IPS-20b (cell line): ENCODE results near the gene CLEC4F.

ENCODE experiments used
- H3K27ac ChIP-seq: one replicate; pipeline ENCODE4 v1.5.1; 2013; ENCODE audit warnings: low read length
- H3K27me3 ChIP-seq: 2 replicates; pipeline ENCODE4 v1.6.1; 2013; ENCODE audit warnings: mild to moderate bottlenecking, low read length, inconsistent platforms; ENCODE audit not compliant: insufficient read depth
- H3K36me3 ChIP-seq: 2 replicates; pipeline ENCODE4 v1.6.1; 2013; ENCODE audit warnings: low read depth, mild to moderate bottlenecking, inconsistent platforms, low read length, moderate library complexity; ENCODE audit not compliant: insufficient read depth
- H3K4me1 ChIP-seq: 2 replicates; pipeline ENCODE4 v1.6.1; 2013; ENCODE audit warnings: mild to moderate bottlenecking, control low read depth, inconsistent platforms, low read length, moderate library complexity; ENCODE audit not compliant: insufficient read depth
- H3K4me3 ChIP-seq: 2 replicates; pipeline ENCODE4 v1.5.1; 2013; ENCODE audit warnings: mild to moderate bottlenecking, low read length, inconsistent platforms
- H3K9ac ChIP-seq: 2 replicates; pipeline ENCODE4 v1.6.1; 2013; ENCODE audit warnings: low read depth, mild to moderate bottlenecking, inconsistent platforms, low read length, moderate library complexity
- H3K9me3 ChIP-seq: 2 replicates; pipeline ENCODE4 v1.6.1; 2013; ENCODE audit warnings: mild to moderate bottlenecking, low read depth, low read length, inconsistent platforms; ENCODE audit not compliant: insufficient read depth

The CLEC4F gene, protein sequence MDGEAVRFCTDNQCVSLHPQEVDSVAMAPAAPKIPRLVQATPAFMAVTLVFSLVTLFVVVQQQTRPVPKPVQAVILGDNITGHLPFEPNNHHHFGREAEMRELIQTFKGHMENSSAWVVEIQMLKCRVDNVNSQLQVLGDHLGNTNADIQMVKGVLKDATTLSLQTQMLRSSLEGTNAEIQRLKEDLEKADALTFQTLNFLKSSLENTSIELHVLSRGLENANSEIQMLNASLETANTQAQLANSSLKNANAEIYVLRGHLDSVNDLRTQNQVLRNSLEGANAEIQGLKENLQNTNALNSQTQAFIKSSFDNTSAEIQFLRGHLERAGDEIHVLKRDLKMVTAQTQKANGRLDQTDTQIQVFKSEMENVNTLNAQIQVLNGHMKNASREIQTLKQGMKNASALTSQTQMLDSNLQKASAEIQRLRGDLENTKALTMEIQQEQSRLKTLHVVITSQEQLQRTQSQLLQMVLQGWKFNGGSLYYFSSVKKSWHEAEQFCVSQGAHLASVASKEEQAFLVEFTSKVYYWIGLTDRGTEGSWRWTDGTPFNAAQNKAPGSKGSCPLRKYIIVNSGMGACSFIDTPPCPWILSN

DNA sequence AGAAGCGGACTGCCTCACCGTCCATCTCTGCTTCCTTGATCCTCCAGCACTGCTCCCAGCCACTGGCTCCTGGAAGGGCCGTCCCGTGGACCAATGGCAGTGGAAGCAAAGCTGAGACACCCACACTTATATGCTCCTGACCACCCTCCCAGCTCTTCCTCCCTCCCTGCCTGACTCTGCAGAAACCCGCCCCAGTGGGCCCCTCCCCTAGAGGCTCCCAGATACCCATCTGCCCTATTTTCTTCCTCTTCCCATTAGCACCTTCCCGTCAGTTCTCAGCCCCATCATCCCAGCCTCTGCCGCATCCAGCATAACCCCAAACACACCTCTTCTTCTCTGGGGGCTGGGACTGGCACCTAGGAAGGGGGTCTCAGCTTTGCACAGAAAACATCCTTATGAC lies at the start of gene CLEC4F:
CLEC4F (minus strand) TSS at position 101 of the 400 bp plus-strand sequence; CDS start at position 25, 76 bp downstream.
- no peaks in the 10 kb centered on the region; the same call in 1 of the 2 replicates for H3K27me3 ChIP-seq
- no peaks in the 10 kb centered on the region for H3K9me3 ChIP-seq
- H3K4me3 ChIP-seq = no peak within 1 kb of the TSS
- no peaks in the 10 kb centered on the region for H3K36me3 ChIP-seq
- H3K9ac ChIP-seq = no peak within 1 kb of the TSS
- no peaks in the 10 kb centered on the region; the same call in 1 of the 2 replicates for H3K4me1 ChIP-seq
- no peak within 1 kb of the TSS for H3K27ac ChIP-seq

- peaks cover 70% of the 10 kb centered on the region for H3K27me3 ChIP-seq
- no peaks in the 10 kb centered on the region for H3K9me3 ChIP-seq
- no peaks in the 10 kb centered on the region for H3K36me3 ChIP-seq
- no peaks in the 10 kb centered on the region for H3K4me1 ChIP-seq
- no peak overlapping the region for H3K4me3 ChIP-seq
- no peak overlapping the region for H3K27ac ChIP-seq
- H3K9ac ChIP-seq = no peak overlapping the region
These were observed 48.6 kb upstream of the CLEC4F start for GRCh38 chr2:70868970-70869369.

DNA sequence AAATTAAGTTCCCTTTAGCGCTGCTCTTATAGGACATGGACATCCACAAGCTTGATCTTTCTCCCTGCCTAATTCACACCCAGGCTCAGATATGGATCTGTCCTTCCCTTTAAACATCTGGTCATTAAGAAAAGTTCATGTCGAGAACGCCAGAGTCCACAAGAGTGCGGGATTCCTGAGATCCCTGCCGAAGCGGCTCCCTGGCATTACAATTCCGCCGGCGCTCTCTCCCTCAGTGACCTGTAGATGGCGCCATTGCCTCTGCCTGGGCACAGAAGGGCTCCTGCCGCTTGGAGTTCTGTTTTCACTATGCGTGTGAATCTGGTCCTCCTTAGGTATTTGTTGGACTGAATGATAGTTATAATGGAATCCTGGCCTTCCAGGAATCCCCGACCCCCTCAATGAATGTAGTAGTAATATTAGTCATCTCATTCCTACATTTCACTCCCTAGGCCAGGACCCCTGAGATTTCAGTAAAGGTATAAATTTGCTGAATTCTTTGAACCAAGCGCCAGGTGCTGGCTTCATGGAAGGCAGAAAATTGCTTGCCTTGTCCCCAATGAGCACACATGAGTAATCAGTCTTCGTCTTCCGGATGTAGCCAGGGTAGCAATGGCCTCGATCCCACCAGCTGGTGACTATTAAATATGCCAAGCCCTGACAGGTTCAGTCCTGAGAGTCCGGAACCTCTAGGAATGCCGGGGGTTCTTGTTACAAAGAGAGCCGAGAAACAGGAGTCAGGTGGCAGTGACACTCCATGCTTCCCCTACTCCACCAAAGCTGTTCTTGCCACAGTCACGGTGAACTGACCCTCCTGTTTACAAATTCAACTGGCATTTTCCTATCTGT lies 41.6 kb upstream of the CLEC4F start:
- peaks cover 87% of the 10 kb centered on the region for H3K27me3 ChIP-seq
- no peaks in the 10 kb centered on the region for H3K4me1 ChIP-seq
- no peaks in the 10 kb centered on the region for H3K9me3 ChIP-seq
- no peak overlapping the region for H3K27ac ChIP-seq
- H3K36me3 ChIP-seq = no peaks in the 10 kb centered on the region
- no peak overlapping the region for H3K4me3 ChIP-seq
- no peak overlapping the region for H3K9ac ChIP-seq

GRCh38 chr2:70855667-70856066 lies 35.3 kb upstream of the CLEC4F start:
- no peak overlapping the region for H3K4me3 ChIP-seq
- H3K27me3 ChIP-seq = peaks cover 32% of the 10 kb centered on the region
- no peaks in the 10 kb centered on the region for H3K9me3 ChIP-seq
- H3K27ac ChIP-seq = no peak overlapping the region
- H3K36me3 ChIP-seq = no peaks in the 10 kb centered on the region
- no peaks in the 10 kb centered on the region for H3K4me1 ChIP-seq
- no peak overlapping the region for H3K9ac ChIP-seq

- H3K27ac ChIP-seq = no peak overlapping the region
- H3K4me3 ChIP-seq = no peak overlapping the region
- H3K36me3 ChIP-seq = no peaks in the 10 kb centered on the region
- H3K4me1 ChIP-seq = no peaks in the 10 kb centered on the region
- H3K9ac ChIP-seq = no peak overlapping the region
- peaks cover 19% of the 10 kb centered on the region for H3K27me3 ChIP-seq
- H3K9me3 ChIP-seq = no peaks in the 10 kb centered on the region
These were observed 34.0 kb upstream of the CLEC4F start for GRCh38 chr2:70854411-70854810.

DNA sequence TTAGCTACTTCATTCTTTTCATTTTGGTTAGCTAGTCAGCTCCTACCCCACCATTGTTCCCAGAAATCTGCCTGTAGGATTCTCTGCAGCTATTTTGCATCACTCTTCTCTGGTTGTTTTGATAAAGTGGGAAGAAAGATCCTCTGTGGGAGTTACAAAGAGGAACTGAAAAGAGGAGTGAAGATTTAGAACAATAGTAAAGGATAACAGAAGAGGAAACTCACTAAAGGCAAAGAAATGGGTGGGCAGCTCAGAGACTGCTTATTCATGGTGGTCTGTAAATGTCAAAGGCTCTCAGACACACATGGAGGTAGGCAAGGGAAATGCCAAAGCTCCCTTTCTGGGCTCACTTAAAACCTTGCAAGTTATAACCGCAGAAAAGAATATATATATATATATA lies 32.4 kb upstream of the CLEC4F start:
- Histone ChIP-seq H3K4me1 (no peaks in the 10 kb centered on the region), H3K9me3 (no peaks in the 10 kb centered on the region), H3K27me3 (peaks cover 3% of the 10 kb centered on the region), H3K36me3 (no peaks in the 10 kb centered on the region), H3K27ac (no peak overlapping the region), H3K4me3 (no peak overlapping the region), H3K9ac (no peak overlapping the region)

DNA sequence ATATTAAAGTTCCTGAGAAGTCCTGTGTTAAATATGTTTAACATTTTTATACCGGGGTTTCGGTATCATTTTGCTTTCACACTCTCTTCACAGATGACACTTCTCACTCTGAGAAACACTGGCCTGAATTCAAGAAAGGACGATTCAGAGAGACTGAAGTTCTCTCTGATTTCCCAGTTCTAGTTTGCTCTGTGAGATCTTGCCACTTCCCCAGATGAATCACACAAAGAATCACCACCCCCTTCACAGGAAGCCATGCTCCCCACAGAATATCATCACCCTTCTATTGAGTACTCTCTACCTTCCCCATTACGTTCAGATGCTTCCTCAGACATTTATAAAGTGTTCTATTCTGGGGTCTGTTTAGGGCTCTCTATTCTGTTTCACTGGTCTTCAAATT lies 31.3 kb upstream of the CLEC4F start:
- no peaks in the 10 kb centered on the region for H3K9me3 ChIP-seq
- no peak overlapping the region for H3K4me3 ChIP-seq
- no peaks in the 10 kb centered on the region for H3K36me3 ChIP-seq
- no peaks in the 10 kb centered on the region for H3K4me1 ChIP-seq
- no peaks in the 10 kb centered on the region; the same call in 1 of the 2 replicates for H3K27me3 ChIP-seq
- no peak overlapping the region for H3K9ac ChIP-seq
- H3K27ac ChIP-seq = no peak overlapping the region

- Histone ChIP-seq H3K27ac (no peak overlapping the region), H3K27me3 (no peaks in the 10 kb centered on the region; the same call in 1 of the 2 replicates)
These were observed 30.5 kb upstream of the CLEC4F start for GRCh38 chr2:70850925-70851324.

GRCh38 chr2:70842401-70842800 lies 22.0 kb upstream of the CLEC4F start:
- Histone ChIP-seq H3K4me3 (no peak overlapping the region), H3K27me3 (no peaks in the 10 kb centered on the region; the same call in 1 of the 2 replicates), H3K36me3 (no peaks in the 10 kb centered on the region), H3K4me1 (no peaks in the 10 kb centered on the region), H3K9me3 (no peaks in the 10 kb centered on the region), H3K27ac (no peak overlapping the region), H3K9ac (no peak overlapping the region)

More at GRCh38 chr2:70850925-70851324, 30.5 kb upstream of the CLEC4F start:
- H3K9ac ChIP-seq = no peak overlapping the region
- H3K36me3 ChIP-seq = no peaks in the 10 kb centered on the region
- H3K4me1 ChIP-seq = no peaks in the 10 kb centered on the region
- H3K4me3 ChIP-seq = no peak overlapping the region
- H3K9me3 ChIP-seq = no peaks in the 10 kb centered on the region

DNA sequence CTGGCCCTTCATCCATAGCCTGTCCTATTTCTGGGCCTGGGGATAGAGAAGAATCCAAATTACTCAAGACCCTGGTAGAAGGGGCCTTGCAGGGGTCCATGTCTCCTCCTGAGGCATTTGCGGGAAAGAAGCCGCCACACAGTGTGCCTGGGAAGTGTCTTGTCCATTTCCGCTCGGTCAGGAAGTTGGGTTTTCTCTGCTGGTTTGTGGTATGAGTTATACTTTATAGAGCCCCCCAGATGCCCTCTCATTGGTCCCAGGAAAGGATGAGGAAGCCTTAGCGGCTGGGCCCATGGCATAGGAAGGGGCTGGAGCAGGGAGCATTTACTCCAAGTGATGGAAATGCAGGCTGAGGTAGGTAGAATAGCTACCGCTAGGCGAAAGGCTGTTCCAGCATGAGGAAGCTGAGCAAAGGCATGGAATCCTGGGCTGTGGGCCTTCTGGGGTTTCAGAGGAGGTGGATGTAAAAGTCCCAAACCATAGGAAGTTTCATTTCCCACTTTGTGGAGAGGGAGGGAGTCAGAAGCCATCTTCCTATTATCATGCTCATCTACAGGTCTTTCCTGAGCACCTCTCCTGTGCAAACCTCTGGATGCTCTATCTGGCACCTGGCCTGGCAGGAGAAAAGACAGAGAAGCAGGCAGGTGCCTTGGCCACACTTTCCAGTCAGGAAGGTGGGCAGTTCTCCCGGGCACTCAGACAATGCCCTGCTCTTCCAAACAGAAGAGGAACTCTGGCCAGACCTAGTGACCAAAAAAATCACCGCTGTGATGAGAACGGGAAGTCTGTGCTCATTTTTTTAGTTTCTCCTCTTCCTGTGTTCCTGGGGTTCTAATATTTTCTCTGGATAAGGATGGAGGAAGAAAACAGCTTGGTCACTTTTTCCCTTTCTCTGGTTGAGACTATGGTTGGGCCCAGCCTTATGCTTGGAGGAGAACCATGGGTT lies 17.9 kb upstream of the CLEC4F start:
- H3K9ac ChIP-seq = no peak overlapping the region
- H3K27ac ChIP-seq = no peak overlapping the region
- no peak overlapping the region for H3K4me3 ChIP-seq
- H3K9me3 ChIP-seq = no peaks in the 10 kb centered on the region
- H3K27me3 ChIP-seq = no peaks in the 10 kb centered on the region; the same call in 1 of the 2 replicates
- no peaks in the 10 kb centered on the region for H3K4me1 ChIP-seq
- H3K36me3 ChIP-seq = no peaks in the 10 kb centered on the region

DNA sequence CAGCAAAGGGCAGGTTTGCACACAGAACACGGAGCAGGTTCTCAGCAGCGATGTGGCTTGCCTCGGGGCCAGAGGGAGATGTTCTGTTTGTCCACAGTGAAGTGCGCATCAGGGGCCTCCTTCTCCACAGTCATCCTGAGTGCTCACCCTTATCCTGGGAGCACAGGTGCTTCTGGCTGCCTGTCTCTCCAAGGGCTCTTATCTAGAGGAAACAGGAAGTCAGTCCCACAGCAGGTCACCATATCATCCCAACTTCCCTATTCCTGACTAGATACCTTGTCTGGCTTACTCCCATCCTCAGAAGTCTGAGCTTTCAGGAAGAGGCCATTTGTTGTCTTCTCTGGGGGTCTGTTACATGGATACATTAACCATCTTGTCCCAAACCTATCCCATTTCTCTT lies 15.2 kb upstream of the CLEC4F start, which contains the start of gene CD207:
CD207 (minus strand) TSS at position 174 of the 400 bp plus-strand sequence; CDS start at position 134, 40 bp downstream.
- no peak within 1 kb of the TSS for H3K4me3 ChIP-seq
- no peak within 1 kb of the TSS for H3K27ac ChIP-seq
- no peaks in the 10 kb centered on the region for H3K4me1 ChIP-seq
- no peak within 1 kb of the TSS for H3K9ac ChIP-seq
- H3K27me3 ChIP-seq = no peaks in the 10 kb centered on the region; the same call in 1 of the 2 replicates
- no peaks in the 10 kb centered on the region for H3K36me3 ChIP-seq
- no peaks in the 10 kb centered on the region for H3K9me3 ChIP-seq
